Activated naive CD8-positive, alpha-beta T cell treated with anti-CD3 and anti-CD28 coated beads, Interleukin-2, amount 10 ng/mL, durations not matched to agents 7 days and 5 days (primary cell): ENCODE data around the gene FRG1. TPM values are rescaled to one million over a fixed set of nuclear protein-coding genes. Genes with fewer than 3 reads are reported as not detected.
A peak's percentile ranks its signal among the peaks of the same experiment; 100 is the strongest.
"Not testable (repeated sequence)": the region's sequence is repeated elsewhere in the genome, so short reads cannot be mapped to it uniquely, and the experiment has no call there.

Experiments
- ATAC-seq: fragments of 150-1000 bp; cut with Tn5 transposase; one replicate; pipeline ENCODE4 v1.10.0; 2021; ENCODE audit warnings: low read depth, moderate library complexity
- POLR2A ChIA-PET: fragments of 350-600 bp; sonication (Branson Sonifier 250); formaldehyde crosslinking; loops from one replicate; lab custom pipeline; 2021; ENCODE audit warnings: antibody characterized with exemption; lab: Charles Lee
- DNase-seq: peaks from one replicate; pipeline ENCODE4 v3.0.0; 2021
- H3K27ac Mint-ChIP-seq: one replicate; pipeline ENCODE4 v1.8.0; 2022; ENCODE audit warnings: mild to moderate bottlenecking, mixed read lengths
- H3K27me3 Mint-ChIP-seq: one replicate; pipeline ENCODE4 v1.8.0; 2022; ENCODE audit warnings: mild to moderate bottlenecking, moderate library complexity, mixed read lengths
- H3K36me3 Mint-ChIP-seq: one replicate; pipeline ENCODE4 v1.8.0; 2021; ENCODE audit warnings: mild to moderate bottlenecking, mixed read lengths
- H3K4me1 Mint-ChIP-seq: one replicate; pipeline ENCODE4 v1.8.0; 2021; ENCODE audit warnings: mixed read lengths
- H3K4me3 Mint-ChIP-seq: one replicate; pipeline ENCODE4 v1.8.0; 2022; ENCODE audit warnings: mild to moderate bottlenecking, moderate library complexity, mixed read lengths
- H3K9me3 Mint-ChIP-seq: one replicate; pipeline ENCODE4 v1.8.0; 2021; ENCODE audit warnings: mixed read lengths
- total RNA-seq, 2 experiments: library from RNA; stranded (reverse); gene quantifications; one replicate each; pipeline ENCODE4 v1.2.3, GENCODE V29; 2021

Gene FRG1
- total RNA-seq, 2 experiments from 2014 or later, result 62.6 to 68.8 TPM

- DNase-seq, ATAC-seq, H3K27me3 Mint-ChIP-seq, POLR2A ChIA-PET, H3K4me3 Mint-ChIP-seq, H3K9me3 Mint-ChIP-seq, H3K27ac Mint-ChIP-seq, H3K4me1 Mint-ChIP-seq: not testable (repeated sequence)
- peaks cover 10% of the 10 kb centered on the region for H3K36me3 Mint-ChIP-seq
These were observed 28.6 kb downstream of the FRG1 start for GRCh38 chr4:189969291-189969690.

- POLR2A ChIA-PET, result no interaction called here
- Mint-ChIP-seq H3K36me3 (no peaks in the 10 kb centered on the region), H3K9me3 (no peaks in the 10 kb centered on the region), H3K4me3 (peak overlapping the region; percentile 37), H3K27me3 (peaks cover 16% of the 10 kb centered on the region), H3K4me1 (peaks cover 3% of the 10 kb centered on the region), H3K27ac (no peak overlapping the region)
- ATAC-seq (no peak), DNase-seq (no peak)
These were observed 33.0 kb downstream of the FRG1 start for GRCh38 chr4:189973646-189974045.

GRCh38 chr4:189974056-189974455 is 33.4 kb downstream of the FRG1 start:
- POLR2A ChIA-PET, result no interaction called here
- Mint-ChIP-seq H3K9me3 (no peaks in the 10 kb centered on the region), H3K27ac (no peak overlapping the region), H3K36me3 (no peaks in the 10 kb centered on the region), H3K4me3 (no peak overlapping the region), H3K4me1 (peaks cover 3% of the 10 kb centered on the region), H3K27me3 (peaks cover 17% of the 10 kb centered on the region)
- DNase-seq (no peak), ATAC-seq (no peak)

- POLR2A ChIA-PET, result no interaction called here
- Mint-ChIP-seq H3K4me3 (no peak overlapping the region), H3K27ac (no peak overlapping the region), H3K9me3 (no peaks in the 10 kb centered on the region), H3K27me3 (peaks cover 15% of the 10 kb centered on the region), H3K36me3 (no peaks in the 10 kb centered on the region), H3K4me1 (no peaks in the 10 kb centered on the region)
- ATAC-seq (no peak), DNase-seq (no peak)
These were observed 38.8 kb downstream of the FRG1 start for GRCh38 chr4:189979196-189980047.

- POLR2A ChIA-PET, H3K27ac Mint-ChIP-seq, H3K4me1 Mint-ChIP-seq, H3K9me3 Mint-ChIP-seq, ATAC-seq, H3K4me3 Mint-ChIP-seq, H3K36me3 Mint-ChIP-seq, DNase-seq: not testable (repeated sequence)
- peaks cover 13% of the 10 kb centered on the region for H3K27me3 Mint-ChIP-seq
These were observed 39.6 kb downstream of the FRG1 start for GRCh38 chr4:189980292-189980691.

GRCh38 chr4:189981970-189982369 is 41.3 kb downstream of the FRG1 start:
- H3K4me3 Mint-ChIP-seq, result no peak overlapping the region

GRCh38 chr4:189983916-189984526 is 43.3 kb downstream of the FRG1 start:
- H3K27me3 Mint-ChIP-seq, DNase-seq, POLR2A ChIA-PET, H3K4me1 Mint-ChIP-seq, H3K36me3 Mint-ChIP-seq, H3K9me3 Mint-ChIP-seq, H3K4me3 Mint-ChIP-seq, ATAC-seq, H3K27ac Mint-ChIP-seq: not testable (repeated sequence)

More at GRCh38 chr4:189981970-189982369, 41.3 kb downstream of the FRG1 start:
- no peaks in the 10 kb centered on the region for H3K4me1 Mint-ChIP-seq
- no peaks in the 10 kb centered on the region for H3K9me3 Mint-ChIP-seq
- POLR2A ChIA-PET, result no interaction called here
- no peak for DNase-seq
- H3K36me3 Mint-ChIP-seq, result no peaks in the 10 kb centered on the region
- ATAC-seq, result no peak
- no peak overlapping the region for H3K27ac Mint-ChIP-seq
- peaks cover 7% of the 10 kb centered on the region for H3K27me3 Mint-ChIP-seq

GRCh38 chr4:189984661-189985060 is 44.0 kb downstream of the FRG1 start:
- ATAC-seq, H3K27ac Mint-ChIP-seq, H3K36me3 Mint-ChIP-seq, DNase-seq, H3K4me3 Mint-ChIP-seq, H3K27me3 Mint-ChIP-seq, H3K4me1 Mint-ChIP-seq, H3K9me3 Mint-ChIP-seq, POLR2A ChIA-PET: not testable (repeated sequence)

GRCh38 chr4:189985651-189986243 is 45.1 kb downstream of the FRG1 start:
- H3K4me3 Mint-ChIP-seq, H3K4me1 Mint-ChIP-seq, H3K27ac Mint-ChIP-seq, H3K9me3 Mint-ChIP-seq, H3K36me3 Mint-ChIP-seq, POLR2A ChIA-PET, ATAC-seq, DNase-seq, H3K27me3 Mint-ChIP-seq: not testable (repeated sequence)

- no peak overlapping the region for H3K4me3 Mint-ChIP-seq
- no peak for ATAC-seq
- H3K4me1 Mint-ChIP-seq, result peaks cover 3% of the 10 kb centered on the region
- H3K27ac Mint-ChIP-seq, result no peak overlapping the region
- DNase-seq, result no peak
- H3K27me3 Mint-ChIP-seq, result no peaks in the 10 kb centered on the region
- POLR2A ChIA-PET, result no interaction called here
- no peaks in the 10 kb centered on the region for H3K9me3 Mint-ChIP-seq
- no peaks in the 10 kb centered on the region for H3K36me3 Mint-ChIP-seq
These were observed 48.3 kb downstream of the FRG1 start for GRCh38 chr4:189988877-189989431.

GRCh38 chr4:189989941-189990340 is 49.3 kb downstream of the FRG1 start:
- H3K9me3 Mint-ChIP-seq, DNase-seq, H3K27me3 Mint-ChIP-seq, ATAC-seq, POLR2A ChIA-PET, H3K36me3 Mint-ChIP-seq, H3K27ac Mint-ChIP-seq, H3K4me3 Mint-ChIP-seq, H3K4me1 Mint-ChIP-seq: not testable (repeated sequence)
